GM23248 (cell line): ENCODE measurements around the gene ALOXE3. TPM values are rescaled to one million over a fixed set of nuclear protein-coding genes. Genes with fewer than 3 reads are reported as not detected.

Experiments
- DNase-seq: peaks from one replicate; pipeline ENCODE4 v3.0.0-alpha.2; 2015
- H2AFZ ChIP-seq: fragments of 200-600 bp; sonication (generic); 2 replicates; pipeline ENCODE4 v1.6.1; 2016; ENCODE audit warnings: antibody characterized with exemption
- H3F3A ChIP-seq: fragments of 200-600 bp; sonication (generic); 2 replicates; pipeline ENCODE4 v1.6.1; 2016; ENCODE audit warnings: mild to moderate bottlenecking, antibody characterized with exemption, mixed run types; ENCODE audit not compliant: insufficient read depth
- H3K27ac ChIP-seq: fragments of 200-600 bp; sonication (generic); 2 replicates; pipeline ENCODE4 v1.5.1; 2016; ENCODE audit warnings: mild to moderate bottlenecking
- H3K27me3 ChIP-seq: fragments of 200-600 bp; sonication (generic); replicated peaks from 2 replicates; pipeline ENCODE4 v1.6.1; 2016; ENCODE audit warnings: mild to moderate bottlenecking; ENCODE audit not compliant: insufficient read depth
- H3K36me3 ChIP-seq: fragments of 200-600 bp; sonication (generic); 2 replicates; pipeline ENCODE4 v1.6.1; 2016; ENCODE audit warnings: low read depth, mild to moderate bottlenecking
- H3K4me1 ChIP-seq: fragments of 200-600 bp; sonication (generic); 2 replicates; pipeline ENCODE4 v1.6.1; 2016; ENCODE audit warnings: mild to moderate bottlenecking; ENCODE audit not compliant: insufficient read depth
- H3K4me2 ChIP-seq: fragments of 200-600 bp; sonication (generic); one replicate; pipeline ENCODE4 v1.6.1; 2016; ENCODE audit warnings: mild to moderate bottlenecking; ENCODE audit not compliant: unreplicated experiment
- H3K4me3 ChIP-seq: fragments of 200-600 bp; sonication (generic); 2 replicates; pipeline ENCODE4 v1.5.1; 2016; ENCODE audit warnings: mild to moderate bottlenecking
- H3K79me2 ChIP-seq: fragments of 200-600 bp; sonication (generic); 2 replicates; pipeline ENCODE4 v1.6.1; 2016; ENCODE audit warnings: mild to moderate bottlenecking; ENCODE audit not compliant: insufficient read depth
- H3K9ac ChIP-seq: fragments of 200-600 bp; sonication (generic); 2 replicates; pipeline ENCODE4 v1.6.1; 2016; ENCODE audit warnings: mild to moderate bottlenecking
- H3K9me2 ChIP-seq: fragments of 200-600 bp; sonication (generic); 2 replicates; pipeline ENCODE4 v1.6.1; 2016; ENCODE audit warnings: mixed run types, mild to moderate bottlenecking, moderate library complexity; ENCODE audit not compliant: insufficient read depth
- H3K9me3 ChIP-seq: fragments of 200-600 bp; sonication (generic); one replicate; pipeline ENCODE4 v1.6.1; 2017; ENCODE audit warnings: low read depth
- H4K20me1 ChIP-seq: fragments of 200-600 bp; sonication (generic); 2 replicates; pipeline ENCODE4 v1.6.0; 2016; ENCODE audit not compliant: insufficient read depth
- EZH2 ChIP-seq: fragments of 200-600 bp; sonication (generic); IDR thresholded peaks from 2 replicates; pipeline ENCODE4 v1.6.1; 2018; ENCODE audit warnings: antibody characterized with exemption, mild to moderate bottlenecking; ENCODE audit not compliant: insufficient read depth, poor library complexity, severe bottlenecking
- EZH2phosphoT487 ChIP-seq: fragments of 200-600 bp; sonication (generic); IDR thresholded peaks from 2 replicates; pipeline ENCODE4 v1.6.1; 2018; ENCODE audit warnings: antibody characterized with exemption, moderate library complexity, mild to moderate bottlenecking, low read depth; ENCODE audit not compliant: insufficient read depth
- WGBS, 2 experiments: methylation state at CpG; one replicate each; pipeline ENCODE4 v1.1.6; 2015 to 2017; ENCODE audit warnings: low lambda C conversion rate in 2 of 2, low coverage in 1 of 2; ENCODE audit errors: missing lambda C conversion rate in 2 of 2; 5-methylcytosine and 5-hydroxymethylcytosine counted together
- in situ Hi-C: fragments of 300-500 bp; cut with MboI; formaldehyde crosslinking; loops from 2 replicates; pipeline ENCODE4 v1.15.0; 2020
- polyA plus RNA-seq: library from polyadenylated mRNA; unstranded; fragments of >200 nt; fragmentation: Nextera tagmentation; extraction: Ambion mirVana; gene quantifications from 2 replicates; pipeline ENCODE4 v1.2.1, GENCODE V29; 2016
- total RNA-seq: library from RNA; depleted of rRNA; stranded (reverse); fragments of >200 nt; shearing (Covaris generic); gene quantifications from 2 replicates; pipeline ENCODE4 v1.2.3, GENCODE V29; 2014

Gene ALOXE3
- total and polyA plus RNA-seq, 2 experiments from 2014 or later: under 0.01 to 0.11 TPM

DNA sequence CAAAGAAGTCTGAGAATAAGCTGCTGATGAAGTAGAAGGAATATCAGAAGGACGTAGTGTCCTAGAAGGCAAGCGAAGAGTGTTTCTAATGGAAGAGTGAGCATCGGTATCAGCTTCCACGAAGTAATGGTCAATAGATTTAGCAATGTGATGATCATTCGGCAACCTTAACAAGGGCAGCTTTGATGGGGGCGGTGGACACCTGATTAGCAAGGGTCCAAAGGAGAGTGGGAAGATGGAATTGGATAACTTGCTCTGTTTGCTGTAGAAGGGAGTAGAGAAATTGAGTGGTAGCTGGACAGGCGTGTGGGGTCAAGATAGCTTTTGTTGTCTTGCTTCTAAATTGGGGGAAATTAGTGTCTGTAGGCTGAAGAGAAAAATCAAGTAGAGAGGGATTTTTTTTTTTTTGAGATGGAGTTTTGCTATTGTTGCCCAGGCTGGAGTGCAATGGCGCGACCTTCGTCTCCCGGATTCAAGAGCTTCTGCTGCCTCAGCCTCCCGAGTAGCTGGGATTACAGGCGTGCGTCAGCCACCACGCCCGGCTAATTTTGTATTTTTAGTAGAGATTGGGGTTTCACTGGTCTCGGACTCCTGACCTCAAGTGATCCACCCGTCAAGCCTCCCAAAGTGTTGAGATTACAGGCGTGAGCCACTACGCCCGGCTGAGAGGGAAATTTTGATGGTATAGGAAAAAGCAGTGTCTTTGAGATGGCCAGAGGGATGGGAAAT, 19.5 kb upstream of the ALOXE3 start:
- Histone ChIP-seq H3K9me3 (no peaks in the 10 kb centered on the region), H3K9ac (peak overlapping the region; percentile 84), H4K20me1 (no peaks in the 10 kb centered on the region), H3F3A (peaks cover 29% of the 10 kb centered on the region), H3K4me3 (peak overlapping the region; percentile 57), H3K9me2 (no peaks in the 10 kb centered on the region), H3K4me2 (peak overlapping the region; percentile 74), H2AFZ (peak overlapping the region; percentile 46), H3K4me1 (peaks cover 5% of the 10 kb centered on the region), H3K27ac (peak overlapping the region; percentile 95), H3K27me3 (no peaks in the 10 kb centered on the region), H3K36me3 (peaks cover 10% of the 10 kb centered on the region; the same call in 1 of the 2 replicates), H3K79me2 (no peaks in the 10 kb centered on the region)
- WGBS, 2 experiments: 66 to 67% methylated on average over 18 to 21 of the region's 21 CpGs
- TF ChIP-seq EZH2 (no peak), EZH2phosphoT487 (no peak)
- DNase-seq: no peak
- in situ Hi-C loops: no loop called here

DNA sequence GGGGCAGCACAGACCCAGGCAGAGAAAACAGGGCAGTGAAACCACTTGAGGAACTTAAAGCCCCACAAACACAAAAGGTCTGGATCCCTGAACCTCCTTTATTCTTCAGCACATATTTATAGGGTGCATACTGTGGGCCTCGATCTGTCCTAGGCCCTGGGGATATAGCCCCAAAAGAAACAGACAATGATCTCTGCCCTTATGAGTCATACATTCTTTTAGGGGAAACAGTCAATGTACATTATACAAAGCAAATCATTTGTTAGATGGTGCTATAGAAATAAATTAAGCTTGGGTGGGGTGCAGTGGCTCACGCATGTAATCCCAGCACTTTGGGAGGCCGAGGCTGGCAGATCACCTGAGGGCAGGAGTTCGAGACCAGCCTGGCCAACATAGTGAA, 15.6 kb upstream of the ALOXE3 start:
- no peak overlapping the region for H3K4me2 ChIP-seq
- H3K79me2 ChIP-seq: no peaks in the 10 kb centered on the region
- in situ Hi-C loops: no loop called here
- no peaks in the 10 kb centered on the region for H3K36me3 ChIP-seq
- WGBS, 2 experiments: 87 to 93% methylated on average over 4 of the region's 4 CpGs
- H4K20me1 ChIP-seq: no peaks in the 10 kb centered on the region
- DNase-seq: no peak
- H3K9ac ChIP-seq: no peak overlapping the region
- no peaks in the 10 kb centered on the region for H3K9me2 ChIP-seq
- no peaks in the 10 kb centered on the region for H3K9me3 ChIP-seq
- peaks cover 7% of the 10 kb centered on the region for H3F3A ChIP-seq
- H3K4me3 ChIP-seq: no peak overlapping the region
- peaks cover 5% of the 10 kb centered on the region for H3K4me1 ChIP-seq
- TF ChIP-seq EZH2phosphoT487: no peak
- H3K27ac ChIP-seq: no peak overlapping the region
- H3K27me3 ChIP-seq: no peaks in the 10 kb centered on the region
- no peak overlapping the region for H2AFZ ChIP-seq

DNA sequence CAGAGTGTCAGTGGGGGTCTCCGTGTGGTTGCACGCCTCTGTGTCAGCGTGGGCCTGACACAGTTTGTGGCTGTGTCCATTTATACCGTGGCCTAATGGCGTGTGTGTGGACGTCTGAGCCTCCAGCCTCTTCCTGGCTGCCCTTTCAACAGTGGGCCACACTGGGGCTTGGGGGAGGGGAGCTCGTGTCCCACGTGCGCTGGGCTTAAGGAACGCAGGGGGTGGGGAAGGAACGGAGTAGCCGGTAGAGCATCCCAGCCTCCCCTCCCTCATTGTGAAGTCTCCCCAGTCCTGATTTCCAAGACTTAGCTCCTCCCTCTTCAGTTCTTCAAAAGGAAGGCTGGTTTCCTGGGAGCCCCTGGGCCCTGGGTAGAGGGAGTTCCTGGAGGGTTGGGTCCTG, 15.1 kb upstream of the ALOXE3 start:
- Histone ChIP-seq H2AFZ (no peak overlapping the region), H3K79me2 (no peaks in the 10 kb centered on the region), H3F3A (peaks cover 6% of the 10 kb centered on the region), H3K4me3 (no peak overlapping the region), H3K27ac (no peak overlapping the region), H3K9me2 (no peaks in the 10 kb centered on the region), H3K4me2 (no peak overlapping the region), H3K27me3 (no peaks in the 10 kb centered on the region), H3K9ac (no peak overlapping the region), H3K4me1 (peaks cover 5% of the 10 kb centered on the region), H4K20me1 (no peaks in the 10 kb centered on the region), H3K9me3 (no peaks in the 10 kb centered on the region), H3K36me3 (no peaks in the 10 kb centered on the region)
- DNase-seq: no peak
- no peak for TF ChIP-seq EZH2
- no peak for TF ChIP-seq EZH2phosphoT487
- WGBS, 2 experiments: 70 to 76% methylated on average over 11 to 12 of the region's 12 CpGs
- in situ Hi-C loops: no loop called here

DNA sequence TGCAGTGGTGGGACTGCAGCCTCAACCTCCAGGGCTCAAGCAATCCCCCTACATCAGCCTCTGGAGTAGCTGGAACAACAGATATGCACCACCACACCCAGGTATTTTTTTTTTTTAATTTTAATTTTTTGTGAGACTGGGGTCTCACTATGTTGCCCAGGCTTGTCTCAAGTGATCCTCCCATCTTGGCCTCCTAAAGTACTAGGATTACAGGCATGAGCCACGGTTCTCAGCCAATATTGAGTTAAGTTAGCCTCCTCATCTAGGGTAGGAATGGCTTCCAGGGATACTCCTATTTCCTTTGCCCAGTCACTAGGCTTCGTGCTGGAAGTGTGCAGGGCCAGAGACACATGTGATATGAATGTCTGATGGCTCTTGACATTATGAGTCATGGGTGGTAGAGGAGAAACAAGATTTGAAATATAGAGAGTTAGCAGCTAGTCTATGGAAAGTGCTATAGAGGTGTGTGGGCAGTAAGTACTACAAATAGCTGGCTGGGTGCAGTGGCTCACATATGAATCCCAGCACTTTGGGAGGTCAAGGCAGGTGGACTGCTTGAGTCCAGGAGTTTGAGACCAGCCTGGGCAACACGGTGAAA, 13.6 kb upstream of the ALOXE3 start:
- Histone ChIP-seq H3K79me2 (no peaks in the 10 kb centered on the region), H3K4me1 (no peaks in the 10 kb centered on the region), H3K9ac (no peak overlapping the region), H3K9me2 (no peaks in the 10 kb centered on the region), H3K9me3 (no peaks in the 10 kb centered on the region), H2AFZ (no peak overlapping the region), H3K36me3 (no peaks in the 10 kb centered on the region), H3K4me2 (no peak overlapping the region), H3F3A (peaks cover 7% of the 10 kb centered on the region), H4K20me1 (no peaks in the 10 kb centered on the region), H3K27ac (no peak overlapping the region), H3K4me3 (no peak overlapping the region), H3K27me3 (no peaks in the 10 kb centered on the region)
- WGBS, 2 experiments: 43 to 54% methylated on average over 3 of the region's 3 CpGs
- no peak for TF ChIP-seq EZH2
- no peak for TF ChIP-seq EZH2phosphoT487
- DNase-seq: no peak
- in situ Hi-C loops: no loop called here
